ENCODE measurements around the gene DOCK10. TPM values are rescaled to one million over a fixed set of nuclear protein-coding genes. Genes with fewer than 3 reads are reported as not detected.

DOCK10 gene
- total and polyA plus RNA-seq, 11 donors: 0.31 to 28.6 (median 2.0) TPM

GRCh38 chr2:224816816-224817215, 225.5 kb downstream of the DOCK10 start:
- TF ChIP-seq POLR2A (IDR thresholded peaks at IDR 0.05) (no peak), CTCF (IDR thresholded peaks at IDR 0.05) (no peak)
- no peaks in the 10 kb centered on the region for H3K9me3 ChIP-seq
- H3K4me1 ChIP-seq: no peaks in the 10 kb centered on the region
- no peaks in the 10 kb centered on the region for H3K27me3 ChIP-seq
- intact Hi-C loops (cut with DNase I): no loop called here
- ATAC-seq: no peak
- DNase-seq: no peak
- no peak overlapping the region for H3K27ac ChIP-seq
- H3K4me3 ChIP-seq: no peak overlapping the region
- WGBS, 4 donors: 70 to 90% (median 83%) methylated on average over 4 of the region's 4 CpGs
- peaks cover 0 to 77% (median 0%) of the 10 kb centered on the region in 9 donors for H3K36me3 ChIP-seq

GRCh38 chr2:224813578-224813977, 228.7 kb downstream of the DOCK10 start:
- H3K4me3 ChIP-seq: no peak overlapping the region
- DNase-seq: no peak
- no peaks in the 10 kb centered on the region for H3K4me1 ChIP-seq
- no peak for ATAC-seq
- 81 to 95% (median 89%) methylated on average over 1 of the region's 1 CpG for WGBS, 4 donors
- H3K27ac ChIP-seq: no peak overlapping the region
- no peaks in the 10 kb centered on the region for H3K9me3 ChIP-seq
- peaks cover 0 to 54% (median 0%) of the 10 kb centered on the region in 9 donors for H3K36me3 ChIP-seq
- intact Hi-C loops (cut with DNase I): no loop called here
- TF ChIP-seq CTCF (IDR thresholded peaks at IDR 0.05): no peak
- H3K27me3 ChIP-seq: no peaks in the 10 kb centered on the region

- Histone ChIP-seq H3K4me3 (no peak overlapping the region), H3K9me3 (no peaks in the 10 kb centered on the region), H3K27me3 (no peaks in the 10 kb centered on the region), H3K27ac (no peak overlapping the region), H3K36me3 (peaks cover 0 to 63% (median 0%) of the 10 kb centered on the region in 9 donors), H3K4me1 (no peaks in the 10 kb centered on the region)
- TF ChIP-seq POLR2A (IDR thresholded peaks at IDR 0.05) (no peak), CTCF (IDR thresholded peaks at IDR 0.05) (no peak)
- DNase-seq (no peak), ATAC-seq (no peak)
- 77 to 89% (median 86%) methylated on average over 6 of the region's 6 CpGs for WGBS, 4 donors
- intact Hi-C loops (cut with DNase I): loop anchor here in 1 of 10 donors (10.0 kb wide), 1 partner anchor 197 kb away; no protein-coding TSS in a partner anchor
Measured at GRCh38 chr2:224807153-224807964, 234.9 kb downstream of the DOCK10 start.

- H3K36me3 ChIP-seq: peaks cover 0 to 96% (median 0%) of the 10 kb centered on the region in 9 donors
- no peaks in the 10 kb centered on the region for H3K4me1 ChIP-seq
- ATAC-seq (no peak), DNase-seq (no peak)
- no peak overlapping the region for H3K27ac ChIP-seq
- intact Hi-C loops (cut with DNase I): loop anchor here in 1 of 10 donors (10.0 kb wide), 1 partner anchor 201 kb away; no protein-coding TSS in a partner anchor
- H3K9me3 ChIP-seq: no peaks in the 10 kb centered on the region
- TF ChIP-seq CTCF (IDR thresholded peaks at IDR 0.05): no peak
- no peak for TF ChIP-seq POLR2A (IDR thresholded peaks at IDR 0.05)
- no peak overlapping the region for H3K4me3 ChIP-seq
- no peaks in the 10 kb centered on the region for H3K27me3 ChIP-seq
- 67 to 76% (median 68%) methylated on average over 1 of the region's 1 CpG for WGBS, 4 donors
Measured at GRCh38 chr2:224803930-224804329, 238.3 kb downstream of the DOCK10 start.

Measured in heart left ventricle (tissue), 16 donors.